OCI-LY3 (cell line): ENCODE measurements around the gene CD40.

ENCODE experiments used
- H2AFZ ChIP-seq: fragments of 200-600, 300-600 bp; shearing (Covaris generic); 2 replicates; pipeline ENCODE4 v1.6.0; 2014; ENCODE audit warnings: antibody characterized with exemption, low read depth, low read length
- H3K27ac ChIP-seq: fragments of 200-600, 300-600 bp; sonication (generic); 2 replicates; pipeline ENCODE4 v1.5.1; 2014; ENCODE audit warnings: mild to moderate bottlenecking, low read length, moderate library complexity, mixed read lengths
- H3K27me3 ChIP-seq: fragments of 200-600, 300-600 bp; sonication (generic); 2 replicates; pipeline ENCODE4 v1.6.1; 2014; ENCODE audit warnings: low read depth, low read length, mixed read lengths
- H3K36me3 ChIP-seq: fragments of 200-600, 300-600 bp; sonication (generic); replicated peaks from 2 replicates; pipeline ENCODE3; 2014; ENCODE audit warnings: low read depth, low read length, mixed read lengths
- H3K4me1 ChIP-seq: fragments of 300-600, 200-600 bp; sonication (generic); 2 replicates; pipeline ENCODE4 v1.6.1; 2014; ENCODE audit warnings: low read length, mixed read lengths
- H3K4me2 ChIP-seq: fragments of 200-600, 300-600 bp; sonication (generic); 2 replicates; pipeline ENCODE4 v1.6.1; 2014; ENCODE audit warnings: low read length, mixed read lengths
- H3K4me3 ChIP-seq: fragments of 300-600, 200-600 bp; sonication (generic); 2 replicates; pipeline ENCODE4 v1.5.1; 2014; ENCODE audit warnings: antibody characterized with exemption, mild to moderate bottlenecking, low read length, moderate library complexity
- H3K79me2 ChIP-seq: fragments of 300-600, 200-600 bp; shearing (Covaris generic); 2 replicates; pipeline ENCODE4 v1.6.1; 2014; ENCODE audit warnings: mild to moderate bottlenecking, low read length, mixed read lengths
- H3K9ac ChIP-seq: fragments of 300-600, 200-600 bp; shearing (Covaris generic); 2 replicates; pipeline ENCODE4 v1.6.0; 2014; ENCODE audit warnings: mild to moderate bottlenecking, low read length, moderate library complexity
- H3K9me3 ChIP-seq: fragments of 200-600, 300-600 bp; shearing (Covaris generic); 2 replicates; pipeline ENCODE4 v1.6.1; 2014; ENCODE audit warnings: low read length, mixed read lengths; ENCODE audit not compliant: insufficient read depth
- H4K20me1 ChIP-seq: fragments of 200-600, 300-600 bp; sonication (generic); 2 replicates; pipeline ENCODE4 v1.6.1; 2016; ENCODE audit warnings: low read length, mixed read lengths; ENCODE audit not compliant: insufficient read depth
- CTCF ChIP-seq: fragments of 200-600, 300-600 bp; sonication (generic); IDR thresholded peaks from 2 replicates; pipeline ENCODE4 v1.5.1; 2014; ENCODE audit warnings: antibody characterized with exemption, low read length, low read depth
- EZH2phosphoT487 ChIP-seq: fragments of 200-600 bp; shearing (Covaris generic); IDR thresholded peaks from 2 replicates; pipeline ENCODE4 v1.6.1; 2018; ENCODE audit warnings: antibody characterized with exemption, mixed run types, low read depth

CD40 gene

DNA sequence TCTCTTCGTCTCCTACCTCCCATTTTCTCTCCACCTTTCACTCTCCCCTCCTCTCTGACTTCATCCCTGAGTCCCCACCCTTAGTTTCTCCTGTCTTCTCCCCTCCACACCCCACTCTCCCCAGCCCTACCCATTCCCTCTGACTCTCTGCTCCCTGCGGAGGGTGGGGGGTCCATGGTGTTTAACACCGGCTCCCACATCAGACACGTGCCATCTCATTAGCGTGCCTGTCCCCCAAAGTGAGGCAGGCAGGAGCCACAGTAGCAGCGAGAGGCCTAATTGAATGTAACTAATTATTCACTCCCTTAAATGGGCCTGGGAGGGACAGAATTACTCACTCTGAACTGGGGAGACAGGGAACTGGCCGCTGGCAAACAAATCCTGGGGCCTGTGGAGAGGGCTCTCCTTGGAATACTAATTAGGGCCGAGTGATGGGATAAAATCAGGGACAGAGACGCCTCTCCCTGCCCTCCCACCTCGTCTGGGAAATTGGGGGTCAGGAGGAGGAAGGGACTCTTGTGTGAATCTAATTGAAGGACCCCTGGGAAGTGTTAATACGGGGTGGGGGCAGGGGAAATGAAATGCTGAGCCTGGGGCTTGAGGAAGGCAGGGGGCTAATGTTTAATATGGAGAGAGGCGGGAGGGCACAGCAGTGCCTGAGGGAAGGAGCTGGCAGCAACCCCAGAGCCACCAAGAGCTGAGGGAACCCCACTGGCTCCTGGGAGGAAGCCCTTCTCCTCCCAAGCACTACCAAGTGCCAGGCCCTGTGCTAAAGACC is 17.9 kb downstream of the CD40 start:
- Histone ChIP-seq H3K9ac (no peak overlapping the region), H2AFZ (no peak overlapping the region), H3K36me3 (no peaks in the 10 kb centered on the region), H3K4me1 (peaks cover 12% of the 10 kb centered on the region), H3K9me3 (no peaks in the 10 kb centered on the region), H3K4me3 (no peak overlapping the region), H4K20me1 (peaks cover 9% of the 10 kb centered on the region; the same call in 1 of the 2 replicates), H3K27ac (no peak overlapping the region), H3K79me2 (no peaks in the 10 kb centered on the region), H3K27me3 (peaks cover 56% of the 10 kb centered on the region), H3K4me2 (no peak overlapping the region)
- TF ChIP-seq CTCF = no peak
- no peak for TF ChIP-seq EZH2phosphoT487

DNA sequence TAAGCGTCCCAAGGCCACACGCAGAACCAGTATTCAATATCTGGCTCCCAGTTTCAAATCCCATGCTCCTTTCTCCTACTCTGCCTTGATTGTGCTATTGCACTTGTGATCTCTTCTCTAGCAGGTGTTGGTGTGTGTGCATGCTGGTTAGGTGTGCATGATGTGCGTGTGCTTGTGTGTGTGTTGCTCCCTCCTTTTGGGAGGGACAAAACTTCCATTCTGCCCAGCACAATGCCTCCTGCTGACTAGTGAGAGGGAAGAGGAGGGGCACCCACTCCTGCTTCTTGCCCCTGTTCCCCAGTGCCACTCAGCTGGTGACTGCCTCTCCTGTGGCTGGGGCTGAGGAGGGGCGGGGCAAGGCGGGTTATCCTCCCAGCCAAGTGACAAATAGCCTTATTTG is 19.7 kb downstream of the CD40 start:
- peaks cover 73% of the 10 kb centered on the region for H3K27me3 ChIP-seq
- H3K9me3 ChIP-seq = no peaks in the 10 kb centered on the region
- H3K4me1 ChIP-seq = peaks cover 3% of the 10 kb centered on the region
- H3K4me3 ChIP-seq = no peak overlapping the region
- peaks cover 3% of the 10 kb centered on the region; the same call in 1 of the 2 replicates for H4K20me1 ChIP-seq
- no peaks in the 10 kb centered on the region for H3K36me3 ChIP-seq
- H3K27ac ChIP-seq = no peak overlapping the region
- H3K79me2 ChIP-seq = no peaks in the 10 kb centered on the region
- no peak overlapping the region for H2AFZ ChIP-seq
- H3K4me2 ChIP-seq = no peak overlapping the region
- no peak overlapping the region for H3K9ac ChIP-seq
- TF ChIP-seq CTCF (no peak), EZH2phosphoT487 (no peak)

GRCh38 chr20:46139266-46139889 is 21.3 kb downstream of the CD40 start:
- no peak for TF ChIP-seq CTCF
- TF ChIP-seq EZH2phosphoT487 = no peak
- Histone ChIP-seq H3K4me3 (no peak overlapping the region), H3K27ac (no peak overlapping the region), H3K9me3 (no peaks in the 10 kb centered on the region), H3K79me2 (no peaks in the 10 kb centered on the region), H3K4me1 (no peaks in the 10 kb centered on the region), H3K27me3 (peaks cover 82% of the 10 kb centered on the region), H2AFZ (no peak overlapping the region), H3K9ac (no peak overlapping the region), H4K20me1 (no peaks in the 10 kb centered on the region), H3K4me2 (no peak overlapping the region), H3K36me3 (no peaks in the 10 kb centered on the region)

DNA sequence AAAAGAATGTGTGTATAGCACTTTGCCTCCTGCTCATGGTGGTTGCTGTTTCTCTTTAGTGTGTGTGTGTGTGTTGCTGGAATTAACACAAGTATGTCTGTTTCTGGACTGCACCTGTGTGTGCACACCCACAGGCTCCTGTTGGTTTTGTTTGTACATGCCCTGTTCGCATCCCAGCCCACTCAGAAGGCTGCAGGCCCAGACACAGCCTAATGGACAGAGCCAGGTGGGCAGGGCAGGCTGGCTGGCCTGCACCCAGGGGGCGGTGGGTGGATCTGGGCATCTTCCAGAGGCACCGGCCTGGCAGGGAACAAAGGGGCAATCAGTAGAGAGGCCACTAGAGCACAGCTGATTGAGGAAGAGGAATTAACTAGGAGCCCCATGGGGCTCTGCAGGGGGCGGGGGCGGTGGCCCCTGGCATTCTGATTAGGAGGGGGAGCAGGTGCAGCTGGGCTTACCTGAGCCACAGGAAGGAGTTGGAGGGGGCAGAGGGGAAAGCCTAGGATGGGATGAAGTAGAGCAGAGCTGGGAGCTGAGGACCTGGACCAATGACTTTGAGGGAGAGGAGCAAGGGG is 21.9 kb downstream of the CD40 start:
- Histone ChIP-seq H3K4me2 (no peak overlapping the region), H3K79me2 (no peaks in the 10 kb centered on the region), H3K9ac (no peak overlapping the region), H3K9me3 (no peaks in the 10 kb centered on the region), H3K36me3 (no peaks in the 10 kb centered on the region), H3K4me3 (no peak overlapping the region), H4K20me1 (no peaks in the 10 kb centered on the region), H3K27me3 (peaks cover 84% of the 10 kb centered on the region), H3K27ac (no peak overlapping the region), H2AFZ (no peak overlapping the region), H3K4me1 (no peaks in the 10 kb centered on the region)
- TF ChIP-seq CTCF (no peak), EZH2phosphoT487 (no peak)
